ENCODE measurements around the gene NAMPT.

DNA sequence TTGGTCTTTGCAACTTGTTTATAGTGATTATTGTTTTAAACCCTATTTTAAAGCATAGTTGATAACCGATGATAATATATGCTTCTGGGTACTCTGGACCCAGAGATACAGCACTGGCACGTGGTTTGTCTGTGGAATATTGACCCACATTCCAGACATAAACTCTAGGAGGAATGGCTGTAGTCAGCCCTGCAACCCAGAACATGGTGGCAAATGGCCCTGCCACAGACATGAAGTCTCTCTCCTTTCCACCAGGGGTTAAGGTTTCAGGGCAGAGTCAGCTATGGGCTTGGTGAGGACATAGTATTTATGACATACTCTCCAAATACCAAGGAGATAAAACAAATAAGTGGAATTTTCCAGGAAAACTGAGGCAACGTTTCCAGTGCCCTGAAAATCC lies 83.6 kb downstream of the NAMPT start:
- TF ChIP-seq, protein P1, sequence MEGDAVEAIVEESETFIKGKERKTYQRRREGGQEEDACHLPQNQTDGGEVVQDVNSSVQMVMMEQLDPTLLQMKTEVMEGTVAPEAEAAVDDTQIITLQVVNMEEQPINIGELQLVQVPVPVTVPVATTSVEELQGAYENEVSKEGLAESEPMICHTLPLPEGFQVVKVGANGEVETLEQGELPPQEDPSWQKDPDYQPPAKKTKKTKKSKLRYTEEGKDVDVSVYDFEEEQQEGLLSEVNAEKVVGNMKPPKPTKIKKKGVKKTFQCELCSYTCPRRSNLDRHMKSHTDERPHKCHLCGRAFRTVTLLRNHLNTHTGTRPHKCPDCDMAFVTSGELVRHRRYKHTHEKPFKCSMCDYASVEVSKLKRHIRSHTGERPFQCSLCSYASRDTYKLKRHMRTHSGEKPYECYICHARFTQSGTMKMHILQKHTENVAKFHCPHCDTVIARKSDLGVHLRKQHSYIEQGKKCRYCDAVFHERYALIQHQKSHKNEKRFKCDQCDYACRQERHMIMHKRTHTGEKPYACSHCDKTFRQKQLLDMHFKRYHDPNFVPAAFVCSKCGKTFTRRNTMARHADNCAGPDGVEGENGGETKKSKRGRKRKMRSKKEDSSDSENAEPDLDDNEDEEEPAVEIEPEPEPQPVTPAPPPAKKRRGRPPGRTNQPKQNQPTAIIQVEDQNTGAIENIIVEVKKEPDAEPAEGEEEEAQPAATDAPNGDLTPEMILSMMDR (IDR thresholded peaks at IDR 0.05) = no peak
- TF ChIP-seq POLR2A (IDR thresholded peaks at IDR 0.05) = no peak
